Lung microvascular endothelial cell (primary cell): ENCODE results near the gene SLC30A7. TPM values are rescaled to one million over a fixed set of nuclear protein-coding genes. Genes with fewer than 3 reads are reported as not detected.
"Not testable (repeated sequence)": the region's sequence is repeated elsewhere in the genome, so short reads cannot be mapped to it uniquely, and the experiment has no call there.

Source experiments
- DNase-seq, 2 donors: peaks; one replicate each; pipeline versions ENCODE4 v3.0.0 to v3.0.0-alpha.2; 2010; ENCODE audit warnings: low read depth in 2 of 2
- total RNA-seq: library from RNA; depleted of rRNA; stranded (reverse); fragments of >200 nt; gene quantifications from 2 replicates; pipeline ENCODE4 v1.2.1, GENCODE V29; 2014

The SLC30A7 gene
- total RNA-seq, 1 donor from 2014 or later = 27.4 TPM

DNA sequence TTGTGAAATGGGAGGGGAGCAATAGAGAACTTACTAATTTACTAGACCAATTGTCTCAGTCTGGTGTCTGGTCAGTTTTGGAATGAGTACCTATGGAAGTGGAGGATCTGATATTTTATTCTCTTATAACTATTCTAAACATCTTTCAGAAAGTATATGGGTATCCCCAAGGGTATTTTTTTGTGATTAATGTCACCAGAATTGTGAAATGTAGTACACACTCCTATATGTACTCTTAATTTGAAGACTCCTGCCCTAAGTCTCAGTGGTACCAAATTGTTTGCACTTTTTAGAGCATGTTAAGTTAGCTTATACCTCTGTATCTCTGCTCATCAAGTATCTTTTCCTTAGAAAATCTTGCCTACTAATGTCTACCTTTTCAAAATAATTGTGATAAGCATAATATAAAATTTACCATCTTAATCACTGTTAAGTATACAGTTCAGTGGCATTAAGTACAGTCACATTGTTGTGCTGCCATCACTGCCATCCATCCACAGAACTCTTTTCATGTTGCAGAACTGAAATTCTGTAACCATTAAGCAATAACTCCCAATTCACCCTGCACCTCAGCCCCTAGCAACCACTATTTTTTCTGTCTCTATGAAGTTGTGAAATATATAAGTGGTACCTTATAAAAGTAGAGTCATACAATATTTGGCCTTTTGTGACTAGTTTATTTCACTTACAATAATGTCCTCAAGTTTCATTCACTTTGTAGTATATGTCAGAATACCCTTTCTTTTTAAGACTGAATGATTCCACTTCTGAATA, 40.5 kb downstream of the SLC30A7 start:
- no peak for DNase-seq

DNA sequence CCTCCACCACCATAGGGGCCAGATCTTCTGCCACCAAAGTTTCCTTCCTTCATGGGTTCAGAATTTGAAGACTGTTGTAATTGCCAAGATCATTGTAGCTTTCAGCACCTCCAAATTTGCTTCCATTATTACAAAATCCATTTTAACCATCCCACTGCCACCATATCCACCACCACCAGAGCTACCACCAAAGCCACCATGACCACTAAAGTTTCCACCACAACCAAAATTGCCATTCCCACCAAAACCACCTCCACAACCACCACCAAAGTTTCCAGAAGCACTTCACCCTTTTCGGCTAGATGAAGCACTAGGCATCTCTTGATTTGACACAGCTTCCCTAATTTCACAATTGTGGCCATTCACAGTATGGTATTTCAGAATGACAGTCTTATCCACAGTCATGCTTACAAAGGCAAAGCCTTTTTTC, 45.2 kb downstream of the SLC30A7 start:
- DNase-seq = no peak

- no peak for DNase-seq
These were observed 45.8 kb downstream of the SLC30A7 start for GRCh38 chr1:100941580-100942216.

GRCh38 chr1:100942304-100943046, 46.6 kb downstream of the SLC30A7 start:
- no peak for DNase-seq

- peak in 1 of 2 donors; percentile 39 for DNase-seq
These were observed 47.6 kb downstream of the SLC30A7 start for GRCh38 chr1:100943533-100943932.

- DNase-seq = not testable (repeated sequence)
These were observed 50.2 kb downstream of the SLC30A7 start for GRCh38 chr1:100946064-100946463.

- DNase-seq = not testable (repeated sequence)
These were observed 51.9 kb downstream of the SLC30A7 start for GRCh38 chr1:100947816-100948215.

DNA sequence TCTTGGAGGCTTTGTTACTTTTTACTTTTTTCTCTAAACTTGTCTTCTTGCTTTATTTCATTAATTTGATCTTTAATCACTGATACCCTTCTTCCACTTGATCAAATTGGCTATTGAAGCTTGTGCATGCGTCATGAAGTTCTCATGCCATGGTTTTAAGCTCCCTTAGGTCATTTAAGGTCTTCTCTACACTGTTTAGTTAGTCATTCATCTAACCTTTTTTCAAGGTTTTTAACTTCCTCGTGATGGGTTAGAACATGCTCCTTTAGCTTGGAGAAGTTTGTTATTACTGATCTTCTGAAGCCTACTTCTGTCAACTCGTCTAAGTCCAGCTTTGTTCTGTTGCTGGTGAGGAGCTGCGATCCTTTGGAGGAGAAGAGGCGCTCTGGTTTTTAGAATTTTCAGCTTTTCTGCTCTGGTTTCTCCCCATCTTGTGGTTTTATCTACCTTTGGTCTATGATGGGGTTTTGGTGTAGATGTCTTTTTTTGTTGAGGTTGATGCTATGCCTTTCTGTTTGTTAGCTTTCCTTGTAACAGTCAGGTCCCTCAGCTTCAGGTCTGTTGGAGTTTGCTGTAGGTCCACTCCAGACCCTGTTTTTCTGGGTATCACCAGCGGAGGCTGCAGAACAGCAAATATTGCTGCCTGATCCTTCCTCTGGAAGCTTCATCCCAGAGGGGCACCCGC, 53.0 kb downstream of the SLC30A7 start:
- not testable (repeated sequence) for DNase-seq

DNA sequence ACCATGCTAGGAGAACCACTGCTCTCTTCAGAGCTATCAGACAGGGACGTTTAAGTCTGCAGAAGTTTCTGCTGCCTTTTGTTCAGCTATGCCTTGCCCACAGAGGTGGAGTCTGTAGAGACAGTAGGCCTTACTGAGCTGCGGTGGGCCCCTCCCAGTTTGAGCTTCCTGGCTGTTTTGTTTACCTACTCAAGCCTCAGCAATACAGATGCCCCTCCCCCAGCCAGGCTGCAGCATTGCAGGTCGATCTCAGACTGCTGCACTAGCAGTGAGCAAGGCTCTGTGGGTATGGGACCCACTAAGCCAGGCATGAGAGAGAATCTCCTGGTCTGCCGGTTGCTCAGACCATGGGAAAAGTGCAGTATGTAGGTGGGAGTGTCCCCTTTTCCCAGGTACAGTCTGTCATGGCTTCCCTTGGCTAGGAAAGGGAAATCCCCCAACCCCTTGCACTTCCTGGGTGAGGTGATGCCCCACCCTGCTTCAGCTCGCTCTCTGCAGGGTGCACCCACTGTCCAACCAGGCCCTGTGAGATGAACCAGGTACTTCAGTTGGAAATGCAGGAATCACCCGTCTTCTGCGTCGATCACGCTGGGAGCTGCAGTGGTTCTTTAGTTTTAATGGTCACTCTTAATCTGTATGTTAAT, 53.7 kb downstream of the SLC30A7 start:
- DNase-seq = peak; percentile 5 to 15

DNA sequence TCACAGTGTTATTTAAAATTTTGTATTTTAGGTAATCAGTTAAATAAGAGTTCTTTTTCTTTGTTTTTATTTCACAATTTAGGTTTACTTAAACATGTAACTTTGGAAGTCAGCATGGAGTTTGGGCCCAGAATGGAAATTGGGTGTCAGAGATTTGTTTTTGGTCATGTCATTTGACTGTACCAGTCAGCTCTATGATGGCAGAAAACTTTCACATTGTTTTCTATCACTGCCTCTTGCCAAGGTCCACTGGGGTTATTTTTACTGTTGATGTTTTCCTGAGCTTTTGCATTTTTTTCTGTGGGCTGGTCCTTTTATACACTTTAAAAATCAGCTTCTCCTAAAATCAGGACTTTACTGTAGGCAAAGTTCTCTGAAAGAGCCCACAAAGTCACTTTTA, 54.4 kb downstream of the SLC30A7 start:
- DNase-seq = peak in 1 of 2 donors; percentile 74

- no peak for DNase-seq
These were observed 54.9 kb downstream of the SLC30A7 start for GRCh38 chr1:100950781-100951180.

DNA sequence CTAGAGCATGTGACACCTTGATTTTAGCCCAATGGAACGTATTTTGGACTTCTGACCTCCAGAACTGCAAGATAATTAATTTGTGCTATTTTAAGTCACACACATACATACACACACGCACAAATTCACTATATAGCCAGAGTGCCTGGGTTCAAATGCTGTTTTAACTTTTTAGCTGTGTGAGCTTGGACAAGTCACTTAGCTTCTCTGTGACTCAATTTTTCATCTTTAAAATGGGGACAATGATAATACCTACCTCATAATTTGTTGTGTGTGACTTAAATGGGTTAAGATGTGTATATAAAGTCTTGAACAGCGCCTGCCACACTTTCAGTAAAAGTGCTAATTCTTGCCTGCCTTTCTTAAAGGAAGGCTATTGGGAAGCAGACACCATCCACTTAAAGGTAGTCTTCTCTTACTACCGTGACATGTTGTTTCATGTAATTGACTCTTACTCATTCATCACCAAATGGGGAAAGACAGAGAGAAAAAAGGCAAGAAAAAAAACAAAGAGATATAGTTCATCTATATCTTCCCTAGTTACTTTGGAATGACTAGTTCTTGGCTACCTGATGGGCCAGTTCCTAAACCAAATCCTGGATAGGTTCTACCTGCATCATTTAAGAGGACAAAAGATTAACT, 56.3 kb downstream of the SLC30A7 start:
- no peak for DNase-seq

DNA sequence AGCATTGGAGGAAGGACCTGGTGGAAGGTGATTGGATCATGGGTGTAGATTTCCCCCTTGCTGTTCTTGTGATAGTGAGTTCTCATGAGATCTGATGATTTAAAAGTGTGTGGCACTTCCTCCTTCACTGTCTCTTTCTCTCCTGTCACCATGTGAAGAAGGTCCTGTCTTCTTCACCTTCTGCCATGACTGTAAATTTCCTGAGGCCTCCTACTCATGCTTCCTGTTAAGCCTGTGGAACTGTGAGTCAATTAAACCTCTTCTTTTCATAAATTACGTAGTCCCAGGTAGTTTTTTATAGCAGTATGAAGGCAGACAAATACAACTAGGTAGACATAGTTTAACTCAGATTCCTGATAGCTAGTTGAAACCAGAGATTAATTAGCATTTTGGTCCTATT, 57.1 kb downstream of the SLC30A7 start:
- peak; percentile 7 to 61 for DNase-seq

GRCh38 chr1:100953960-100954730, 58.3 kb downstream of the SLC30A7 start:
- DNase-seq = no peak

GRCh38 chr1:100955322-100955721, 59.4 kb downstream of the SLC30A7 start:
- peak; percentile 71 to 89 for DNase-seq

- DNase-seq = peak in 1 of 2 donors; percentile 80
These were observed 63.7 kb downstream of the SLC30A7 start for GRCh38 chr1:100959502-100960060.

- no peak for DNase-seq
These were observed 64.2 kb downstream of the SLC30A7 start for GRCh38 chr1:100960098-100960497.

- no peak for DNase-seq
These were observed 72.7 kb downstream of the SLC30A7 start for GRCh38 chr1:100968621-100969020.

DNA sequence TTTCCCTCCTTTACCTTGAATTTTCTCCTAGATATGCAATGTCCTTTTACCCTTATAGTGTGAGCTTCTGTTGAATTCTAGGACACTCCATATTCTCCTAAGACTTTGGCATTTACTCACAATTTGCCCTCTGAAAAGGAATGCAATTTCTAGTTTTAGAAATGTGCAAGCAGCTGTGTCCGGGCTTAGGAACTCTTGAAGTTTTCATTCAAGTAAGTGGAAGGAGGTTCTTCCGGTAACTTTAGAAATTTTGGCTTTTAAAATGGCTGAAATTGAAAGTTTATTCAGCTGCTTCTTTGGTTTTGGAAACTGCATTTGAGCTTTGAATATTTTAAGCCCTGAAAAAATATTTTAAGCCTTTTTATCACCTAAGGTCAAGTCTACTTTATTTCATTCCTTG, 73.4 kb downstream of the SLC30A7 start:
- DNase-seq = no peak

DNA sequence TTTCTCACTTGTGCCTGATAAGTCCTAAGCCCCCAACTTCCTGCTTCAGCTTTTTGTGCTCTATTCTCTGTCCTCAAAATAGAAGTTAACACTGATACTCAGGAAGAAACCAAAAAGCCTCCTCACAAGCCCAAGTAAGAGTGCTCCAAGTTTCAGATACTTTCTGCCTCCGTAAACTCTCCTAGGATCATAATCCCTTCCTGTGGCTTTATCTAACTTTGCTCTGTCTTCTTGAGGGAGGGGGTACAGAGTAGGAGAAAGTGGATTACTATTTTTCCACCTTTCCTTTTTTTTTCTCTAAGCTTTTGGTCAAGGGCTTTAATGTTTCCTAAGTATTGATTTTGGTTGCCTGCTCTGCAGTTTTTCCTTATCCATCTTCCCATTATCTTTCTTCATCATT, 75.1 kb downstream of the SLC30A7 start:
- DNase-seq = no peak
